HTERT RPE-1 (cell line): ENCODE results near the gene STARD9.
"Not testable (repeated sequence)": the region's sequence is repeated elsewhere in the genome, so short reads cannot be mapped to it uniquely, and the experiment has no call there.

Experiments
- in situ Hi-C: fragments of 300-500 bp; cut with MboI; formaldehyde crosslinking; loops from 4 replicates; pipeline ENCODE4 v1.14.3; 2020; ENCODE audit warnings: low sequenced_read_pairs

Gene STARD9

DNA sequence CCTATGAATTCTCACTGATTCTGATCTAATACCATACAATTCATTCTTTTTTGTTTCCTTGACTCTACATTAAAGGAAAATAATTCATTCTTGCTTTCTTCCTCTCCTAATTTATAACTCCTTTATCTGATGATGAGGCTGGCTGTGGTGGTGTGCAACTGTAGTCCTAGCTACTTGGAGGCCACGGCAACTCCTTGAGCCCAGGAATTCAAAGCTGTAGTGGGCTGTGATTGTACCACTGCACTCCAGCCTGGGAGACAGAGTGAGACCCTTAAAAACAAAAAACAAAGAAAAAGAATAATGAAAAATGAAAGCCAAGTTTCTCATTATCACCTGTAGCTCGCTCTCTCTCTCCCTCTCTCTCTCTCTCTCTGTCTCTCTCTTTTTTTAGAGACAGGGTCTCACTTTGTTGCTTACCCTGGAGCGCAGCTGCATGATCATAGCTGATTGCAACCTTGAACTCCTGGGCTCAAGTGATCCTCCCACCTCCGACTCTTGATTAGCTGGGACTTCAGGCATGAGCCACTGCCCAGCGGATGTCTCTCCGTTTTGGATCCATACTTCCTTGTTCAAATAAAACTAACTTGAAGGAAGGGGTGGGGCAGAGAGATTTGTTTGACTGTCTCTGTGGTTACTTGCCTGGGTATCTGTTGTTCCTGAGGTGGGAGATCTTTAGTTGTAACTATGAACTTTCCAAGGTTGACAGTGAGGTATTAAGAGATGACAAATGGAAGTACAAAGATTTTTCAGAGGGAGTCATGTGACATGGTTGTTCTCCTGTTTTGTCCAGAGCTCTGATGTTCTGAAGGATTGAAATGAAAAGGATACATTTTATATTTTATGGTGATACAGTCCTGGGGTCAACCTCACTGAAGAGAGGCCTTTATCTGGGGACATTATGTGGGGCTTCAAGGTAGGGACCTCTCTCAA is 46.9 kb downstream of the STARD9 start:
- in situ Hi-C loops, result no loop called here

DNA sequence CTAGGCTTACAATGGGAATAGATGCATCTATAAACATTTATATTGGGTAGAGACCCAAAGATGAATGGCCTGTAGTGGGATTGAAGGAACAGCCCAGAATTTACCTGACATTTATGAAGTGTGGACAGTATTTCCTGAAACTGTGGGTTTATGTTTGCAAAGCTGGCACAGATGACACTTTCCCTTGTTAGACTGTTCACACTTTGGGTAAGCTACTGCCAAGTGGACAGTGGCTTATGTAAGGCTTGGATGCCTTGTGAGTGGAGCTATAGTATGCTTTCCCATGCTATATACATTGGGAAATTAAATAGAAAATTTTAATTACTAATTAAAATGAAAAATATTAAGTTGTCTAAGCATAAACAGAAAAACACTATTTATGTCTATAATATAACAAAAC is 48.5 kb downstream of the STARD9 start:
- in situ Hi-C loops, result no loop called here

DNA sequence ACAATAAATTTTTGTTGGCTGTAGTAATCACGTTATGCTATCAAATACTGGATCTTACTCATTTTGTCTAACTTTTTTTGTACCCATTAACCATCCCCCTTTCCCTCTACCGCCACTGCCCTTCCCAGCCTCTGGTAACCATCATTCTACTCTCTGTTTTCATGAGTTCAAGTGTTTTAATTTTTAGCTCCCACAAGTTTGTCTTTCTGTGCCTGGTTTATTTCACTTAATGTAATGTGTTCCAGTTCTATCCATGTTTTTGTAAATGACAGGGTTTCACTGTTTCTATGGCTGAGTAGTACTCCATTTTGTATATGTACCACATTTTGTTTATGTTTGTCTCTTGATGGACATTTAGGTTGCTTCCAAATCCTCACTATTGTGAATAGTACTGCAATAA is 52.1 kb downstream of the STARD9 start:
- in situ Hi-C loops, result no loop called here

- in situ Hi-C loops, result no loop called here
These were observed 53.4 kb downstream of the STARD9 start for GRCh38 chr15:42628761-42629160.

- in situ Hi-C loops, result no loop called here
These were observed 56.8 kb downstream of the STARD9 start for GRCh38 chr15:42632105-42632675.

- in situ Hi-C loops, result no loop called here
These were observed 64.7 kb downstream of the STARD9 start for GRCh38 chr15:42640109-42640508.

GRCh38 chr15:42650208-42651066 is 75.0 kb downstream of the STARD9 start:
- in situ Hi-C loops, result no loop called here

GRCh38 chr15:42665827-42666226 is 90.4 kb downstream of the STARD9 start:
- in situ Hi-C loops, result no loop called here

GRCh38 chr15:42667855-42668254 is 92.4 kb downstream of the STARD9 start:
- in situ Hi-C loops, result no loop called here

DNA sequence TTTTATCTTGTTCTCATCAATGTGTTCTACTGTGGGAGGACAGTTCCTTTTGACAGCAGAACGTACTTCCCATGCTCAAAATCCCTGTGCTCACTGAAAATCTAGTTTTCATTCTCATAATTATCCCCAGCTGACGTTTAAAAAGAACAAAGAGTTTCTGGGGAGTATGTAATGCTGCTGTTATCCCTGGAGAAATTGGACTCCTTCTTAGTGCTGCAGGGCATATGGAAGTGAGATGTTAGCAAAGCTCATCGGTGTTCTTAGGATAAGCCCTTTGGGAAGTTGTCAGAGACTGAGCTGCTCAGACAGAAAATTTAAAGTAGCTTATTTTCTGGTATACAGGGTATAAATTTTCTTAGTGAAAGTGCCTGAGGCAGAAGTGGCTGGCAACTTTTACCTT is 95.0 kb downstream of the STARD9 start:
- in situ Hi-C loops, result no loop called here

DNA sequence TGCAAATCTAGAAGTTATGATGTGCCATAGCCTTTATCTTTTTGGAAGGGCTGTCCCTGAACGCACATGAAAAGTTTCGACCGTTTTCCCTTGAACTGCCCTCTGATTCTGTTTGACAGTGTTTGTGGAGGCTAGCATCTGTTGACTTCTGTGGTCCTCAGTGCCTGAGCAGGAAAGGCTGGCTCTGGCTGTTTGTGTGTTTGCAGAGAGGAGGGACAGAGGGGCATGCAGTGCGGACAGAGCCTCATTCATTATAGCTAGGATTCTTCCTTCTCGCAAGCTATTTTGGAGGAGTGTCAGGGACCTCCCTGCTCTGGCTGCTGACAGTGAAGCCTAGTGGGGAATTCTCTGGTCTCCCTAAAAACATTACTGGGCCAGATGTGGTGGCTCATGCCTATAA is 97.0 kb downstream of the STARD9 start:
- in situ Hi-C loops, result no loop called here

DNA sequence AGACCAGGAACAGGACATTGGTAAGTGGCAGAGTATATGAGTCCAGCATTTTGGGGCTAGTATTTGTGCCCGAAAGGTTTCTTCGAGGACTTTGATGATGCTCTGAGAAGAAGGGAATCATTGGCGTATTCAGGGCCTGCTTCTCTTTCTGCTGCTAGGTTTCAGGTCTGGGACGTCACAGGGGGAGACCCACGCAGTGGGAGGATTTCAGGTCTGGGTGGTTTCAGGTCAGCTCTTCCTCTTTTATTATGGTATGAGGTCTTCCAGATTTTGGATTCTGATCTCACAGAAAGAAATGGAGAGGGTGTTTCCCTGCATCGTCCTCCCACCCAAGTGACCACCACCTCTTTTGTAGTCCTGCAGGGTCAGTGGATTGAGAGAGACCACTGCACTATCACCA is 99.1 kb downstream of the STARD9 start:
- in situ Hi-C loops, result no loop called here

DNA sequence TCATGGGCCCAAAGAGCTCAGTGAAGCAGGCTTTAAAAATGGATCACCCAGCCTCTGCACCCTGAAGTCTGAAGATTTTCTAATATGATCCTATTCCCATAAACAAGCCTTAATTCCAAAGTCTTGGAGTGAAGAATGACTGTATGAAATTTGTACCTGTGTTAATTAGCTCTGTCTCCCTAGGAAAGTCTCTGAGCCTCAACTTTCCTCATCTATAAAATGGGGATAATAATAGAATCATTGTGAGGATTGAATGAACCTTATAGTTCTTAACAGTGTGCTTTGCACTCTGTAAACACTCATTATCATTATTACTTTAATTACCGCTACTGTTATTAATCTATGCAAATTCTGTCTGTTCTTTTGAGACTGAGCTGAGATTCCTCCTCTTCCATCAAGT is 99.6 kb downstream of the STARD9 start:
- in situ Hi-C loops, result no loop called here

DNA sequence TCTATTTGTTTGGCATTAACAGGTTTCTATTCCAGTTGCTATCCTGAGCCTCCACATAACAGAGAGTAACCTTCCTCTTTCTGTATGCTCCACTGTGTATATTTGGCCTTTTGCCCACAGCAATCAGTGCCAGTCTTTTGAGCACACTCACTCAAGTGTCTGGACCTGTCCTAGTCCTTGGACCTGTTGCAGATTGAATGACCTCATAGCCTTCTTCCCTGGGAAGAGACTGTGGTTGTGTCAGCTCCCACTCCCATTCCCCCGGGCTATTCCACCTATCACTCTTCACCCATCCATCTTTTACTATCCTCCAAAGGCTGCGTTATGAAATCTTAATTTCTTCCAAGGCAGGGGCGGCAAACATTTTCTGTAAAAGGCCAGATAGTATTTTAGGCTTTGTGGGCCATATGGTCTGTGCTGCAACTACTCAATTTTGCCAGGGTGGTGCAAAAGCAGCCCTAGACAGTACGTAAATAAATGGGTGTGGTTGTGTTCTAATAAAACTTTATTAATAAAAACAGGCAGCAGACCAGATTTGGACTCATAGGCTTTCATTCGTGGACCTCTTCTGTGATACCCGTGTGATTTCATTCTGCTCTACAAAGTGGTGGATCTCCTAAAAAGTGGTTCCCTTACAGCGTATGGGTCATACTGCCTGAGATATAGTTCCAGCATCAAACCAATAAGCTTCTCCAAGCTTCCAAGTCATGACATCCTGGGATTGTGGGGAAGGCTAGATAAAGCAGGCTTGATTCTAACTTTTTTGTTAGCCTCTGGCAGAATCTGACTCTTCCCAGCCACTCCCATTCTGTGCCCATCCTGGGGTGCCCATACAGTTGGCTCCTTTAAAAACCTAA is 104.1 kb downstream of the STARD9 start:
- in situ Hi-C loops, result no loop called here

DNA sequence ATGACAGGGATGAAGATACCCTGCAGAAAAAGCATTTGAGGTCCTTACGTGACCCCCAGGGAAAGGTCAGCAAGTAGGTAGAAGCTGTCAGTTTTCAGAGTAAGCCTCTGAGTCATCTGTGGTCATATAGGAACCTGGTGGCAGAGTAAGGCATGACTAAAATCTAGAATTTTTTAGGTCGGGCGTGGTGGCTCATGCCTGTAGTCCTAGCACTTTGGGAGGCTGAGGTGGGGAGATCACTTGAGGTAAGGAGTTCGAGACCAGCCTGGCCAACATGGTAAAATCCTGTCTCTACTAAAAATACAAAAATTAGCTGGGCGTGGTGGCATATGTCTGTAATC is 104.7 kb downstream of the STARD9 start:
- in situ Hi-C loops, result not testable (repeated sequence)

DNA sequence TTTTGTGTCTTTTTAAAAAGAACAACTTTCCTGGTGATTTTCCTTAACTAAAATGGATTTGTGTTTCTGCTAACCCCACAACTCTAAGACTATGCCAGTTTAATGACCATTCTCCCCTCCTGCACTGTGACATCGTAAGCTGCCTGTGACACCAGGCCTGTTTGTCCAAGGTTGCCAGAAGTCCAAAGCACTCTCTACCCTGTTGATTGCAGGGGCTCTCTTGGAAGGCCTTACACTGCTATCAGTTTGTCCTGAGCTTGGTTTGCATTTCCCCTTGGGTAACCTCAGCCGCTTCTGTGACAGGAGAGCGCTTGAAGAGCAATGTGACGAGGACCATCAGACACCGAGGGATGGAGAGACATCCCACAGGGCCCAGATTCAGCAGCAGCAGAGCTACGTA is 105.7 kb downstream of the STARD9 start:
- in situ Hi-C loops, result no loop called here

GRCh38 chr15:42686281-42686680 is 110.9 kb downstream of the STARD9 start:
- in situ Hi-C loops, result no loop called here

DNA sequence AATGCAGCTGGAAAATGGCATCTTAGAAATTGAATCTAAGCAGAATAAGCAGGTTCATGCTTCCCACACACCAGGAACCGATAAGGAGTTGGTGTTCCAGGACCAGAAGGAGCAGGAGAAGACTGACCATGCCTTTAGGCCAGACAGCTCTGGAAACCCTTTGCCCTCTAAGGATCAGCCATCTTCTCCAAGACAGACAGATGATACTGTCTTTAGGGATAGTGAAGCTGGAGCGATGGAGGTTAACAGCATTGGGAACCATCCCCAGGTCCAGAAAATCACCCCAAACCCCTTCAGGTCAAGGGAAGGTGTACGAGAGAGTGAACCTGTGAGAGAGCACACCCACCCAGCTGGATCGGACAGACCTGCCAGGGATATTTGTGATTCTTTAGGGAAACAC is 112.3 kb downstream of the STARD9 start:
- in situ Hi-C loops, result no loop called here

- in situ Hi-C loops, result no loop called here
These were observed 112.9 kb downstream of the STARD9 start for GRCh38 chr15:42688301-42688700.

DNA sequence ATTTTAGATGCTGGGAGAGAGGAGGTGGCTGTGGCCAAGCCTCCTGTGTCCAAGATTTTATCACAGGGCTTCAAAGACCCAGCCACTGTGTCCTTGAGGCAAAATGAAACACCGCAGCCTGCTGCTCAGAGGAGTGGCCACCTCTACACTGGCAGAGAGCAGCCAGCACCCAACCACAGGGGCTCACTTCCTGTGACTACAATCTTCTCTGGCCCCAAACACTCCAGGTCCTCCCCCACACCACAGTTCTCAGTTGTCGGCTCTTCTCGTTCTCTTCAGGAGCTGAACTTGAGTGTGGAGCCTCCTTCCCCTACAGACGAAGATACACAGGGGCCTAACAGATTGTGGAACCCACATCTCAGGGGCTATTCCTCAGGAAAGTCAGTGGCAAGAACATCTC is 115.9 kb downstream of the STARD9 start:
- in situ Hi-C loops, result no loop called here

DNA sequence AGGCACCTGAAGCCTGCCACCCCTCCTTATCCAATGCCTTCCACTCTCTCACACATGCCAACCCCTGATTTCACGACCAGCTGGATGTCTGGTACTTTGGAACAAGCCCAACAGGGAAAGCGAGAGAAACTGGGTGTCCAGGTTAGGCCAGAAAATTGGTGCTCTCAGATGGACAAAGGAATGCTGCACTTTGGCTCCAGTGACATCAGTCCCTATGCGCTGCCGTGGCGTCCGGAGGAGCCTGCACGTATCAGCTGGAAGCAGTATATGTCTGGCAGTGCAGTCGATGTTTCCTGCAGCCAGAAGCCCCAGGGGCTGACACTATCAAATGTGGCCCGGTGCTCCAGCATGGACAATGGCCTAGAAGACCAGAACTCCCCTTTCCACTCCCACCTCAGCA is 116.4 kb downstream of the STARD9 start:
- in situ Hi-C loops, result no loop called here
